HEK293 (cell line): Measurements from ENCODE around the gene OPCML.

Experiments used
- CTCF ChIA-PET: fragments of 350-600 bp; formaldehyde crosslinking; extraction: SDS; loops from one replicate; lab custom pipeline; 2021; ENCODE audit warnings: antibody characterized with exemption; lab: Yijun Ruan, JAX
- POLR2A ChIA-PET: fragments of 300-600 bp; formaldehyde crosslinking; extraction: SDS; loops from one replicate; lab custom pipeline; 2020; ENCODE audit warnings: antibody characterized with exemption, inconsistent platforms; lab: Yijun Ruan, JAX
- H3K27ac ChIP-seq: fragments of 200-500 bp; sonication (Bioruptor generic); 2 replicates; pipeline ENCODE4 v1.5.1; 2014; ENCODE audit warnings: low read depth, low read length, control low read depth, inconsistent platforms; ENCODE audit errors: extremely low read depth
- H3K36me3 ChIP-seq, 2 experiments: fragments of 200-500 bp in 1 of 2; sonication (Bioruptor generic) in 1 of 2; 1 replicate in 1 of 2; 2 replicates in 1 of 2; pipeline ENCODE4 v1.5.1; 2014 to 2017; ENCODE audit warnings: inconsistent platforms in 2 of 2, low read length in 2 of 2; ENCODE audit not compliant: control insufficient read depth in 2 of 2, insufficient read depth in 1 of 2
- H3K4me1 ChIP-seq: fragments of 200-500 bp; sonication (Bioruptor generic); 2 replicates; pipeline ENCODE4 v1.5.1; 2014; ENCODE audit warnings: mild to moderate bottlenecking, low read length, inconsistent platforms; ENCODE audit not compliant: control insufficient read depth, insufficient read depth
- H3K4me3 ChIP-seq: 2 replicates; pipeline ENCODE4 v1.5.1; 2011; ENCODE audit warnings: low read depth, mild to moderate bottlenecking, control low read depth, low read length, moderate library complexity
- H3K9me3 ChIP-seq: fragments of 200-500 bp; sonication (Bioruptor generic); 2 replicates; pipeline ENCODE4 v1.5.1; 2014; ENCODE audit warnings: low read depth, low read length, inconsistent platforms; ENCODE audit not compliant: control insufficient read depth, insufficient read depth
- EGR2 ChIP-seq: fragments of 450-650 bp; formaldehyde crosslinking; IDR thresholded peaks from 2 replicates; pipeline ENCODE4 v1.5.1; 2016; ENCODE audit warnings: low read depth, missing biosample characterization, missing genetic modification characterization
- FEZF1 ChIP-seq: fragments of 450-650 bp; formaldehyde crosslinking; IDR thresholded peaks from 2 replicates; pipeline ENCODE4 v1.5.1; 2016; ENCODE audit warnings: missing biosample characterization, missing genetic modification characterization
- KLF1 ChIP-seq: fragments of 450-650 bp; formaldehyde crosslinking; IDR thresholded peaks from 2 replicates; pipeline ENCODE4 v1.5.1; 2016; ENCODE audit warnings: missing biosample characterization, missing genetic modification characterization
- REST ChIP-seq: fragments of 450-650 bp; formaldehyde crosslinking; IDR thresholded peaks from 2 replicates; pipeline ENCODE4 v1.5.1; 2016; ENCODE audit warnings: missing biosample characterization, missing genetic modification characterization
- TRIM28 ChIP-seq: IDR thresholded peaks from 2 replicates; pipeline ENCODE4 v1.6.1; 2011; ENCODE audit warnings: low read length, control low read depth, borderline replicate concordance
- WT1 ChIP-seq: fragments of 450-650 bp; formaldehyde crosslinking; IDR thresholded peaks from 2 replicates; pipeline ENCODE4 v1.5.1; 2016; ENCODE audit warnings: missing biosample characterization, missing genetic modification characterization
- ZNF121 ChIP-seq: fragments of 450-650 bp; formaldehyde crosslinking; IDR thresholded peaks from 2 replicates; pipeline ENCODE4 v1.5.1; 2016; ENCODE audit warnings: missing biosample characterization, missing genetic modification characterization
- ZNF169 ChIP-seq: fragments of 450-650 bp; formaldehyde crosslinking; IDR thresholded peaks from 2 replicates; pipeline ENCODE4 v1.5.1; 2016; ENCODE audit warnings: missing biosample characterization, missing genetic modification characterization
- ZNF239 ChIP-seq: fragments of 450-650 bp; formaldehyde crosslinking; IDR thresholded peaks from 2 replicates; pipeline ENCODE4 v1.5.1; 2016; ENCODE audit warnings: missing biosample characterization, missing genetic modification characterization
- ZNF311 ChIP-seq: fragments of 450-650 bp; formaldehyde crosslinking; IDR thresholded peaks from 2 replicates; pipeline ENCODE4 v1.5.1; 2017; ENCODE audit warnings: missing biosample characterization, missing genetic modification characterization, borderline replicate concordance
- ZNF449 ChIP-seq: fragments of 450-650 bp; formaldehyde crosslinking; IDR thresholded peaks from 2 replicates; pipeline ENCODE4 v1.5.1; 2017; ENCODE audit warnings: missing biosample characterization, mild to moderate bottlenecking, missing genetic modification characterization, moderate library complexity
- ZNF518A ChIP-seq: fragments of 450-650 bp; formaldehyde crosslinking; conservative IDR thresholded peaks from 2 replicates; pipeline ENCODE4 v1.5.1; 2016; ENCODE audit warnings: low read depth, missing biosample characterization, missing genetic modification characterization
- ZNF561 ChIP-seq: fragments of 450-650 bp; IDR thresholded peaks from 2 replicates; pipeline ENCODE4 v1.5.1; 2018; ENCODE audit warnings: missing biosample characterization, missing genetic modification characterization, borderline replicate concordance
- ZNF645 ChIP-seq: fragments of 450-650 bp; formaldehyde crosslinking; IDR thresholded peaks from 2 replicates; pipeline ENCODE4; 2016; ENCODE audit warnings: missing biosample characterization, missing genetic modification characterization
- ZNF660 ChIP-seq: fragments of 450-650 bp; IDR thresholded peaks from 2 replicates; pipeline ENCODE4 v1.5.1; 2018; ENCODE audit warnings: missing biosample characterization, mild to moderate bottlenecking, missing genetic modification characterization
- ZNF76 ChIP-seq: fragments of 450-650 bp; formaldehyde crosslinking; IDR thresholded peaks from 2 replicates; pipeline ENCODE4; 2016; ENCODE audit warnings: low read depth, missing biosample characterization, missing genetic modification characterization, borderline replicate concordance
- ZSCAN23 ChIP-seq: fragments of 450-650 bp; formaldehyde crosslinking; IDR thresholded peaks from 2 replicates; pipeline ENCODE4 v1.5.1; 2016; ENCODE audit warnings: missing biosample characterization, missing genetic modification characterization
- ZSCAN4 ChIP-seq: fragments of 450-650 bp; formaldehyde crosslinking; IDR thresholded peaks from 2 replicates; pipeline ENCODE4 v1.5.1; 2017; ENCODE audit warnings: missing biosample characterization, missing genetic modification characterization

Gene OPCML

GRCh38 chr11:132601875-132602274, 930.4 kb downstream of the OPCML start (continued):
- no peak for TF ChIP-seq ZNF518A (tag by site-specific recombination)
- no peak for TF ChIP-seq ZNF660 (tag by site-specific recombination)
- TF ChIP-seq ZNF449 (tag by site-specific recombination) = no peak
- TF ChIP-seq ZSCAN23 (tag by site-specific recombination) = no peak
- no peak for TF ChIP-seq ZNF169
- no peak for TF ChIP-seq ZNF239 (tag by site-specific recombination)
- no peak for TF ChIP-seq WT1
- TF ChIP-seq ZNF121 (tag by site-specific recombination) = no peak
- TF ChIP-seq ZNF311 (tag by site-specific recombination) = no peak
- TF ChIP-seq KLF1 (tag by site-specific recombination) = no peak
- no peak for TF ChIP-seq ZNF76

GRCh38 chr11:132595711-132596134, 936.6 kb downstream of the OPCML start:
- peaks cover 6% of the 10 kb centered on the region; the same call in 1 of the 2 replicates for H3K4me1 ChIP-seq
- CTCF ChIA-PET = no interaction called here
- TF ChIP-seq EGR2 (no peak), ZSCAN4 (tag by site-specific recombination) (no peak), FEZF1 (tag by site-specific recombination) (no peak), ZNF645 (tag by site-specific recombination) (no peak), ZNF561 (tag by site-specific recombination) (no peak), TRIM28 (no peak), REST (no peak)
- TF ChIP-seq, all 188 proteins: peak for 0
- Histone ChIP-seq H3K4me3 (no peak overlapping the region), H3K27ac (no peak overlapping the region), H3K36me3 (no peaks in the 10 kb centered on the region), H3K9me3 (no peaks in the 10 kb centered on the region)
- POLR2A ChIA-PET = no interaction called here
